Tibial nerve (tissue), 3 donors: ENCODE results near the gene NANOS2.

Experiments
- POLR2A ChIP-seq, 2 donors: fragments of 450-650 bp; IDR thresholded peaks; one replicate each; pipeline ENCODE4 v1.6.1; 2017; ENCODE audit warnings: antibody characterized with exemption in 2 of 2, mild to moderate bottlenecking in 2 of 2, moderate library complexity in 2 of 2
- TF ChIP-seq, protein P1 (sequence below), 5 experiments: fragments of 200-600 bp in 3 of 5; fragments of 450-650 bp in 2 of 5; sonication (generic) in 3 of 5; IDR thresholded peaks; one replicate each; pipeline ENCODE4 v1.5.1; 2016 to 2019; ENCODE audit warnings: antibody characterized with exemption in 5 of 5, mild to moderate bottlenecking in 3 of 5, moderate library complexity in 2 of 5

- TF ChIP-seq, protein P1, sequence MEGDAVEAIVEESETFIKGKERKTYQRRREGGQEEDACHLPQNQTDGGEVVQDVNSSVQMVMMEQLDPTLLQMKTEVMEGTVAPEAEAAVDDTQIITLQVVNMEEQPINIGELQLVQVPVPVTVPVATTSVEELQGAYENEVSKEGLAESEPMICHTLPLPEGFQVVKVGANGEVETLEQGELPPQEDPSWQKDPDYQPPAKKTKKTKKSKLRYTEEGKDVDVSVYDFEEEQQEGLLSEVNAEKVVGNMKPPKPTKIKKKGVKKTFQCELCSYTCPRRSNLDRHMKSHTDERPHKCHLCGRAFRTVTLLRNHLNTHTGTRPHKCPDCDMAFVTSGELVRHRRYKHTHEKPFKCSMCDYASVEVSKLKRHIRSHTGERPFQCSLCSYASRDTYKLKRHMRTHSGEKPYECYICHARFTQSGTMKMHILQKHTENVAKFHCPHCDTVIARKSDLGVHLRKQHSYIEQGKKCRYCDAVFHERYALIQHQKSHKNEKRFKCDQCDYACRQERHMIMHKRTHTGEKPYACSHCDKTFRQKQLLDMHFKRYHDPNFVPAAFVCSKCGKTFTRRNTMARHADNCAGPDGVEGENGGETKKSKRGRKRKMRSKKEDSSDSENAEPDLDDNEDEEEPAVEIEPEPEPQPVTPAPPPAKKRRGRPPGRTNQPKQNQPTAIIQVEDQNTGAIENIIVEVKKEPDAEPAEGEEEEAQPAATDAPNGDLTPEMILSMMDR (IDR thresholded peaks at IDR 0.05), result no peak
- no peak for TF ChIP-seq POLR2A (IDR thresholded peaks at IDR 0.05)
Observed at GRCh38 chr19:45955905-45956608, 41.5 kb upstream of the NANOS2 start.
